Lower leg skin (tissue), 4 donors: Measurements from ENCODE around the gene IL17RC. TPM values are rescaled to one million over a fixed set of nuclear protein-coding genes. Genes with fewer than 3 reads are reported as not detected.

ENCODE experiments used
- DNase-seq, 2 donors: peaks; one replicate each; pipeline ENCODE4 v3.0.0-alpha.2; 2019; ENCODE audit warnings: low spot score in 2 of 2
- H3K4me3 ChIP-seq: fragments of 200-600 bp; sonication (generic); 2 replicates; pipeline ENCODE4 v1.5.1; 2017; ENCODE audit warnings: mild to moderate bottlenecking, low read depth; ENCODE audit not compliant: poor library complexity, severe bottlenecking
- CTCF ChIP-seq, 3 donors: fragments of 450-650 bp; IDR thresholded peaks; one replicate each; pipeline ENCODE4 v1.5.1; 2016; ENCODE audit warnings: antibody characterized with exemption in 3 of 3, mild to moderate bottlenecking in 3 of 3, moderate library complexity in 2 of 3
- POLR2A ChIP-seq, 2 donors: fragments of 450-650 bp; IDR thresholded peaks; one replicate each; pipeline ENCODE4 v1.6.1; 2016 to 2017; ENCODE audit warnings: antibody characterized with exemption in 2 of 2, mild to moderate bottlenecking in 1 of 2, moderate library complexity in 1 of 2
- WGBS, 2 donors: methylation state at CpG; one replicate each; pipeline ENCODE4 v1.1.5; 2018; 5-methylcytosine and 5-hydroxymethylcytosine counted together
- intact Hi-C: fragments of 100-400 bp; cut with DNase I; formaldehyde crosslinking; loops from one replicate; pipeline ENCODE4 v1.15.0; 2023; ENCODE audit warnings: low total_unique reads
- total RNA-seq, 4 donors: library from RNA; depleted of rRNA; stranded (reverse); fragments of >200 nt; gene quantifications; one replicate each; pipeline ENCODE4 v1.1.0, GENCODE V29; 2016

Gene IL17RC
- total RNA-seq, 4 donors from 2014 or later = 95.5 to 155 (median 113) TPM

DNA sequence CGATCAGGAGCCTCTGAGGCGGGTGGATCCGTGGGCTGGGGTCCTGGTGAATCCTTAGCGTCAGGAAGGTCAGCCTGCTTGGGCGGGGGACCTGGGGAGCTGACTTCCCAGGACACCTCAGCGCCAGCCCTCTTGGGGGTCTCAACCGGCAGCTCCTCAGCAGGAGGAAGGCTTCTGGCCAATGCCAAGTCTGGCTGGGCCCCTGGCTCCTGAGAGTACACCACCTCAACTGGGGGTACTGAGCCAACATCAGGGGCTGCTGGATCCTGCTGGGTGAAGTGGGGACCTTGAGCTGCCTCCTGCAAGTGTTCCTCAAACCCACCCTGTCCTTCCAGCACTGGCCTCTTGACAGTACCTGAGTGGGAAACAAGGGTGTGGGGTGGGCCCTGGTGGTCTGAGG is 32.2 kb downstream of the IL17RC start:
- intact Hi-C loops = no loop called here
- no peak overlapping the region for H3K4me3 ChIP-seq

DNA sequence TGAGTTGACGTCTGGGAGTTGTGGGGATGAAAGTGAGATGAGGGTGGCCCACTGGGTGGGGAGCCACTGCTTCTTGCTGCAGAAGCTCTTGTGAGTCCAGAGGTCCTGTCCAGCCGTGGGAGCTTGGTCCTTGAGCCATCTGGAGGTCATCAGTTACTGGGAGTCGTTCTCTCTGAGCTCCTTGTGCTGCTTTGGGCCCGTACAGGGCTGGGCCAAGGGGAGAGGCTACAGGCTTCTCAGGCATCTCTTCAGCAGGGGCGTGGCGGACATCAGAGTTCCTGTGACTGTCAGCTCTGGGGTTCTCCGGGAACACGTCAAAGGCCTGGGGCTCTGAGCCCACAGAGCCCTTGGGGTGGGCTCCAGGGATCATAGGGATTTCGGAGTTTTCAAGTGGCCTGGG is 32.7 kb downstream of the IL17RC start:
- DNase-seq = no peak
- H3K4me3 ChIP-seq = no peak overlapping the region
- WGBS, 2 donors = 64 to 80% methylated on average over 7 to 9 of the region's 9 CpGs
- intact Hi-C loops = no loop called here
- TF ChIP-seq CTCF (IDR thresholded peaks at IDR 0.05) = no peak
- no peak for TF ChIP-seq POLR2A (IDR thresholded peaks at IDR 0.05)

More for the DNA sequence above, 32.2 kb downstream of the IL17RC start:
- TF ChIP-seq CTCF (IDR thresholded peaks at IDR 0.05) (no peak), POLR2A (IDR thresholded peaks at IDR 0.05) (no peak)
- no peak for DNase-seq
- WGBS, 2 donors = 94 to 95% methylated on average over 5 of the region's 7 CpGs

- intact Hi-C loops = no loop called here
- no peak for DNase-seq
- no peak overlapping the region for H3K4me3 ChIP-seq
- TF ChIP-seq CTCF (IDR thresholded peaks at IDR 0.05) (no peak), POLR2A (IDR thresholded peaks at IDR 0.05) (no peak)
- whole genome bisulfite sequencing, 2 donors = 34 to 48% methylated on average over 7 of the region's 7 CpGs
These were observed 34.2 kb downstream of the IL17RC start for GRCh38 chr3:9951126-9951525.

DNA sequence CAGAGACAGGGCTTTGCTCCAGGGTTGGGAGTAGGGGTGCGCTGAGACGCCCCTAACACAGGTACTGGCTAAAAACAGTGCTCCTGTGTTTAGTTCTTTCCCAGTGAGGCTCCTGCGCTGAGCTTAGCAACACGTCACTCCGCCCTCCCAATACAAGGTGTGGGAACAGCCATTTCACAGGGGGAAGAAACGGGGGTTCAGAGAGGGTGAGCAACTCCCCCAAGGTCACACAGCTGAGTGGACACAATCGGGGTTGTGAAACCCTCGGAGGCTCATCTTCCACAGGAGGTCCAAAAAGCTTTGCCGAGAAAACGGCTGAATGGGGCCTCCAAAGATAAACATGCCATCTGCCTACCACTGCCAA is 34.7 kb downstream of the IL17RC start:
- DNase-seq = no peak
- H3K4me3 ChIP-seq = no peak overlapping the region
- intact Hi-C loops = no loop called here
- WGBS, 2 donors = 39 to 41% methylated on average over 10 of the region's 10 CpGs
- no peak for TF ChIP-seq CTCF (IDR thresholded peaks at IDR 0.05)
- no peak for TF ChIP-seq POLR2A (IDR thresholded peaks at IDR 0.05)

DNA sequence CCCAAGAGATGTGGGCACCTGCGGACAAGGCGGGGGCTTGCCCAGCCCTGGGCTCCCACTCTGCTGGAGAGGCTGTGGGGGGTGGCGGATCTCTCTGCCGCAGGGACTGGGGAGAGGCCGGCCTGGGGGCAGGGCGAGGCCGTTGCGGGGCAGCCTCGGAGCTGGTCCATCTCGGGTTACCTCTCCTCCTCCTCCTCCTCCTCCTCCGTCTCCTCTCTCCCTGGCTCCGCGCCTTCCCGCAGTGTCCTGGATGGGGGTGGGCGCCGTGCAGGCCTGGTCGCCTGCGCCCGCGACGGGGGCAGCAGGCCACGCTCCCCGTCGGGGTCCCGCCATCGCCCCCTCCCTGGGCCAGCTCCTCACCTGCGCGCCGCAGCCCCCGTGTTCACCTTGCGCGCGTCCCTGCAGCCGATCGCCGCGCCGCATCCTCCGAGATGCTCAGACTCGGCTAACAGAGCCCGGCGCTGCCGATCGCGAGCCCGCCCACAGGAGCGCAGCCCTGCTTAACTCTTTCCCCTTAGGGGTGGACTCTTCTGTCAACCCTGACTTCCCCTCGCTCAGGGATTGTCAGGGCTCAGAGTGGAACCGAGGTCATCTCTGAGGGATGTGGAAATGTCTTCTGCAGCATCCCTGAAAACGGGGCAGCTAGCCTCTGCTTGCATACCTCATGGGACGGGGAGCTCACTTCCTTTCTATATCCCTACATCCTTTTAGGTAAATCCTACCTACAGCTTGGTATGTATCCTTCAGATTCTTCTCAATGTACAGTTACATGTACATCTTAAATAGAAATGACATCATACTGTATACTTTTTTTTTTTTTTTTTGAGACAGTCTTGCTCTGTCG is 35.3 kb downstream of the IL17RC start, which contains the start of gene PRRT3:
TSS of gene PRRT3 (minus strand) at position 447 of the 844 bp plus-strand sequence. CDS start 2,293 bp downstream, outside the sequence.
- no peak within 1 kb of the TSS for H3K4me3 ChIP-seq
- WGBS, 2 donors = 5 to 9% methylated on average over 26 to 40 of the region's 52 CpGs
- no peak for DNase-seq
- TF ChIP-seq POLR2A (IDR thresholded peaks at IDR 0.05) (no peak), CTCF (IDR thresholded peaks at IDR 0.05) (no peak)
- intact Hi-C loops = no loop called here
